ENCODE results near the gene MTF1.

Gene MTF1

DNA sequence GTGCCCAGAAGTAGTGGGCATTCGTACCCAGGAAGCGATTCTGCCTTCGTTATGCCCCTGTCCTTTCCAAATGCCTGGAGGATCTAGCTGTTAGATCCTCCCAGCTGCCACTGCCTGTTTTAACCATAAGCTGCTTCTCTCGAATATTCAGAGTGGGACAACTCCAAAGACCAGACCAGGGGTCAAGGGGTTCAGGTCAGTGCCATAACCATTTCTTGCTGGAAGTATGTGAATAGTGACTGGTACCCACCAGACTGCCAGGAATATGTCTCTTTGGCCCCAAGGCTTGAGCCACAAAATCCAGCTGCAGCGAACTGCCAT lies 914 bp upstream of the MTF1 start:
- peak overlapping the region in 6 of 7 experiments; percentile 66 to 99 (median 97) for H3K4me3 ChIP-seq (ENCODE audit: control insufficient read depth in 1 of 7, extremely low read depth in 1 of 7, insufficient read depth in 4 of 7, low read depth in 2 of 7, low read length in 6 of 7)
- DNase-seq = no peak
- no peaks in the 10 kb centered on the region for H3K9me3 ChIP-seq (ENCODE audit: control extremely low read depth in 1 of 5, control insufficient read depth in 4 of 5, insufficient read depth in 2 of 5, low read depth in 1 of 5, low read length in 4 of 5)
- peaks cover 12 to 37% (median 31%) of the 10 kb centered on the region in 4 experiments for H3K36me3 ChIP-seq (ENCODE audit: control insufficient read depth in 4 of 4, insufficient read depth in 4 of 4, low read length in 3 of 4)
- 0% methylated on average over 3 of the region's 5 CpGs for WGBS (ENCODE audit: insufficient coverage)
- H3K4me1 ChIP-seq (ENCODE audit: control extremely low read depth in 1 of 4, control insufficient read depth in 4 of 4, insufficient read depth in 4 of 4, low read length in 3 of 4) = peaks cover 9 to 25% (median 21%) of the 10 kb centered on the region in 4 experiments
- H3K27ac ChIP-seq (ENCODE audit: insufficient read depth in 1 of 2, low read depth in 1 of 2, low read length in 2 of 2, poor library complexity in 1 of 2, severe bottlenecking in 2 of 2) = peak overlapping the region; percentile 95 to 98
- CTCF ChIA-PET = interaction anchor here (0.5 to 6.5 kb wide), 19 partner anchors 9 to 994 kb away, joined by 3 to 47 read pairs (median 5); partner anchors contain the start of genes C1orf122 and YRDC
- POLR2A ChIA-PET = interaction anchor here (2.5 kb wide), 1 partner anchor 53 kb away, joined by 14 read pairs; the partner anchor contains the start of genes C1orf122 and YRDC
- H3K27me3 ChIP-seq (replicated peaks in 2 of 5; ENCODE audit: control insufficient read depth in 4 of 5, insufficient read depth in 5 of 5, low read length in 4 of 5) = no peaks in the 10 kb centered on the region

DNA sequence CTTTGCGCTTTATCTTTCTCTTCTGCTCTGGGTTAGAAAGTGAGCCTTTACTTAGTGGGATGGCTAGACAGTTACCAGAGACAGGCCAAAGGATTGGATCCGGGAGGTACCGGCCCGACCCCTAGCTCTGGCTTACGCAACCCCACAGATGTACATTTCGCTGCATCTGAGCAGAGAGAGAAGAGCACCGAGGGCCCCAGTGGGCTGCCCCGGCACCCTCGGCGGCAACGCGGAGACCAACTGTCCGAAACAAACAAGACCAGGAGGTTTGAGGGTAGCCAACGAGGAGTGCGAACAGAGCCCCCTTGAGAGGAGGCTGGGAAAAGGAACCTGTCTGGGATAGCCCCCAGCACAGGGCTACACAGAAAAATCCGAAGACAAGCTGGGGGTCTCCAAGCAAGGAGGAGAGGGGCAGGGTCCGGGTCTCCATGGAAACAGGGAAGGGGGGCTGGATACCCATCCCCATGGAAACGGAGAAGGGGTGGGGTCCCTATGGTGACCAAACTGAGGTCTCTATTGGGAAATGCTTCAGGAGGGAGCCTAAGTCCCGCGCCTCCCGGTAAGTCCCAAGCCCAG lies 373 bp downstream of the MTF1 start:
- DNase-seq = no peak
- Histone ChIP-seq H3K27ac (ENCODE audit: insufficient read depth in 1 of 2, low read depth in 1 of 2, low read length in 2 of 2, poor library complexity in 1 of 2, severe bottlenecking in 2 of 2) (peak overlapping the region; percentile 95 to 98), H3K4me1 (ENCODE audit: control extremely low read depth in 1 of 4, control insufficient read depth in 4 of 4, insufficient read depth in 4 of 4, low read length in 3 of 4) (peaks cover 9 to 25% (median 21%) of the 10 kb centered on the region in 4 experiments), H3K27me3 (replicated peaks in 2 of 5; ENCODE audit: control insufficient read depth in 4 of 5, insufficient read depth in 5 of 5, low read length in 4 of 5) (no peaks in the 10 kb centered on the region), H3K9me3 (ENCODE audit: control extremely low read depth in 1 of 5, control insufficient read depth in 4 of 5, insufficient read depth in 2 of 5, low read depth in 1 of 5, low read length in 4 of 5) (no peaks in the 10 kb centered on the region), H3K36me3 (ENCODE audit: control insufficient read depth in 4 of 4, insufficient read depth in 4 of 4, low read length in 3 of 4) (peaks cover 10 to 34% (median 23%) of the 10 kb centered on the region in 4 experiments), H3K4me3 (ENCODE audit: control insufficient read depth in 1 of 7, extremely low read depth in 1 of 7, insufficient read depth in 4 of 7, low read depth in 2 of 7, low read length in 6 of 7) (peak overlapping the region; percentile 66 to 99 (median 95))
- 5% methylated on average over 19 of the region's 21 CpGs for WGBS (ENCODE audit: insufficient coverage)
- CTCF ChIA-PET = interaction anchor here (0.6 to 6.5 kb wide), 18 partner anchors 7 to 995 kb away, joined by 3 to 47 read pairs (median 5); partner anchors contain the start of genes C1orf122, INPP5B and YRDC
- POLR2A ChIA-PET = interaction anchor here (0.6 to 2.5 kb wide), 4 partner anchors 42 to 94 kb away, joined by 3 to 14 read pairs (median 6); partner anchors contain the start of genes C1orf122, EPHA10, INPP5B and YRDC

DNA sequence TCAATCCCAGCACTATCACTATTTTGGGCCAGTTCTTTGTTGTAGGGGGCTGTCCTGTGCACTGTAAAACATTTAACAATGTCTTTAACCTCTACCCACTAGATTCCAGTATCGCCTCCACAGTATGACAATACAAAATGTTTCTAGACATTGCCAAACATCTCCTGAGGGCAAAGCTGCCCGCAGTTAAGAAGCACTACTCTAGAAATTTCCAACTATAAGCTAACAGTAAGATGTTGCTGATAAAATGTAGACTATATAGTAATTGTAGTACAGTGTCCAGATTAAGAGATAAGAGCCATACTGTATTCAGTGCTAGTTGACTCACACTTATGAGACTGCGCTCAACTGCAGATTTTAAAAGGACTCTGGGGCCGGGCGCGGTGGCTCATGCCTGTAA lies 5.0 kb downstream of the MTF1 start:
- Histone ChIP-seq H3K27ac (ENCODE audit: insufficient read depth in 1 of 2, low read depth in 1 of 2, low read length in 2 of 2, poor library complexity in 1 of 2, severe bottlenecking in 2 of 2) (no peak overlapping the region), H3K36me3 (ENCODE audit: control insufficient read depth in 4 of 4, insufficient read depth in 4 of 4, low read length in 3 of 4) (peaks cover 6 to 21% (median 13%) of the 10 kb centered on the region in 4 experiments), H3K4me3 (ENCODE audit: control insufficient read depth in 1 of 7, extremely low read depth in 1 of 7, insufficient read depth in 4 of 7, low read depth in 2 of 7, low read length in 6 of 7) (no peak overlapping the region), H3K9me3 (ENCODE audit: control extremely low read depth in 1 of 5, control insufficient read depth in 4 of 5, insufficient read depth in 2 of 5, low read depth in 1 of 5, low read length in 4 of 5) (no peaks in the 10 kb centered on the region), H3K27me3 (replicated peaks in 2 of 5; ENCODE audit: control insufficient read depth in 4 of 5, insufficient read depth in 5 of 5, low read length in 4 of 5) (no peaks in the 10 kb centered on the region), H3K4me1 (ENCODE audit: control extremely low read depth in 1 of 4, control insufficient read depth in 4 of 4, insufficient read depth in 4 of 4, low read length in 3 of 4) (peaks cover 19 to 45% (median 30%) of the 10 kb centered on the region in 4 experiments)
- ChIA-PET CTCF (no interaction called here), POLR2A (no interaction called here)
- no peak for DNase-seq
- 100% methylated on average over 4 of the region's 6 CpGs for WGBS (ENCODE audit: insufficient coverage)

DNA sequence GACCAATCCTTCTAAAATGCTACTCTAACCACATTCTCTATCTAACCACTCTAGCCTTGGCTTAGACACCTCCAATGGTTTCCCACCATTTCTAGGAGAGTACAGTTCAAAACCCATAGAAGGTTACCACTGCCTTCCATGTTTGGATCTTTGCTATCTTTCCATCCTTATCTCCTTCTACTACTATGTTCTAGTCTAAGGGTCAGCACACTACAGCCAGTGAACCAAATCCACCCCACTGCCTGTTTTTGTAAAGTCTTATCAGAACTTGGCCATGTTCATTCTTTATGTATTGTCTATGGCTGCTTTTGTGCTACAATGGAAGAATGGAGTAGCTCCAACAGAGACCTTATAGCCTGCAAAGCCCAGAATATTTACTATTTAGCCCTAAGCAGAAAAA lies 6.2 kb downstream of the MTF1 start:
- H3K27ac ChIP-seq (ENCODE audit: insufficient read depth in 1 of 2, low read depth in 1 of 2, low read length in 2 of 2, poor library complexity in 1 of 2, severe bottlenecking in 2 of 2) = no peak overlapping the region
- H3K9me3 ChIP-seq (ENCODE audit: control extremely low read depth in 1 of 5, control insufficient read depth in 4 of 5, insufficient read depth in 2 of 5, low read depth in 1 of 5, low read length in 4 of 5) = no peaks in the 10 kb centered on the region
- H3K27me3 ChIP-seq (replicated peaks in 2 of 5; ENCODE audit: control insufficient read depth in 4 of 5, insufficient read depth in 5 of 5, low read length in 4 of 5) = no peaks in the 10 kb centered on the region
- no peak overlapping the region for H3K4me3 ChIP-seq (ENCODE audit: control insufficient read depth in 1 of 7, extremely low read depth in 1 of 7, insufficient read depth in 4 of 7, low read depth in 2 of 7, low read length in 6 of 7)
- DNase-seq = no peak
- ChIA-PET CTCF (interaction anchor here (1.0 to 4.4 kb wide), 2 partner anchors 8 to 36 kb away, joined by 4 to 28 read pairs; partner anchors contain the start of gene MTF1), POLR2A (no interaction called here)
- H3K4me1 ChIP-seq (ENCODE audit: control extremely low read depth in 1 of 4, control insufficient read depth in 4 of 4, insufficient read depth in 4 of 4, low read length in 3 of 4) = peaks cover 11 to 35% (median 22%) of the 10 kb centered on the region in 4 experiments
- H3K36me3 ChIP-seq (ENCODE audit: control insufficient read depth in 4 of 4, insufficient read depth in 4 of 4, low read length in 3 of 4) = peaks cover 6 to 23% (median 13%) of the 10 kb centered on the region in 4 experiments

DNA sequence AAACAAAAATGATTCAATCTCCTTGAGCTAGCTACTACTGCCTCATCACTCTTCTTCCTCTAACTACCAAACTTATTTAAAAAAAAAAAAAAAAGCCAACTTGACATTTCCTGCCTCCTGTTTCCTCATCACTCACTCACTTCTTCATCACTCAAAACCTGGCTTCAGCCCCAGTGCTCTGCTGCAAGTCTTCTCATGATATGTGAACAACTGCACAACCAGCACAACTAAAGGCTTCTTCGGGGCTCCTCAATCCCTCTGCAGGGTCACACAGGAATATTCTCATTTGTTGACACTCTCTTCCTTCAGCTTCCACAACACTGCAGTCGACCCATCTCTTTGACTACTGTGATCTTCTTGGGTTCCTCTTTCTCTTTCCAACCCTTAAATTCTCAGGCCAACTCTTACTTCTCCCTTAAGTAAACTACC lies 7.6 kb downstream of the MTF1 start:
- H3K4me3 ChIP-seq (ENCODE audit: control insufficient read depth in 1 of 7, extremely low read depth in 1 of 7, insufficient read depth in 4 of 7, low read depth in 2 of 7, low read length in 6 of 7) = no peak overlapping the region
- no peaks in the 10 kb centered on the region for H3K9me3 ChIP-seq (ENCODE audit: control extremely low read depth in 1 of 5, control insufficient read depth in 4 of 5, insufficient read depth in 2 of 5, low read depth in 1 of 5, low read length in 4 of 5)
- peaks cover 10 to 37% (median 22%) of the 10 kb centered on the region in 4 experiments for H3K4me1 ChIP-seq (ENCODE audit: control extremely low read depth in 1 of 4, control insufficient read depth in 4 of 4, insufficient read depth in 4 of 4, low read length in 3 of 4)
- peaks cover 0 to 22% (median 9%) of the 10 kb centered on the region in 4 experiments for H3K36me3 ChIP-seq (ENCODE audit: control insufficient read depth in 4 of 4, insufficient read depth in 4 of 4, low read length in 3 of 4)
- H3K27ac ChIP-seq (ENCODE audit: insufficient read depth in 1 of 2, low read depth in 1 of 2, low read length in 2 of 2, poor library complexity in 1 of 2, severe bottlenecking in 2 of 2) = no peak overlapping the region
- ChIA-PET CTCF (interaction anchor here (1.4 to 4.4 kb wide), 2 partner anchors 10 to 36 kb away, joined by 3 to 28 read pairs; partner anchors contain the start of gene MTF1), POLR2A (no interaction called here)
- DNase-seq = peak in 2 of 3 donors; percentile 33 to 42
- 22% methylated on average over 2 of the region's 2 CpGs for WGBS (ENCODE audit: insufficient coverage)
- no peaks in the 10 kb centered on the region for H3K27me3 ChIP-seq (replicated peaks in 2 of 5; ENCODE audit: control insufficient read depth in 4 of 5, insufficient read depth in 5 of 5, low read length in 4 of 5)

DNA sequence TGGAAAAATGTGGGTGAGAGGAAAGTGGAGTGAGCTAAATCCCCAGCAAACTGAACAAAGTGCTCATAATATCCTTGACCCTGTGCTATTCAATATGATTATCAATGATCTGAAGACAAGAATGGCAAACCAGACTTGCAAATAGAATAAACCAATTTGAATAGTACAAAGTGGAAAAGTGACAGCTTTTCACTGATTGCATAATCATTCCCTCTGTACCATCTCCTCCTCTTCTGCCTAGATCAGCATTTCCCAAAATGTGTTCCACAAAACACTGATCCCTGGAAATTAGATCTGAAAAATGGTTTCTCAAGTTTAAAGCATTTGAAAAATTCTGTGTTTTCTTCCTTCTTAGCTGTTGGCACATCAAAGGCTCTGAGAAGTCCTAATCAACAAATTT lies 8.1 kb downstream of the MTF1 start:
- H3K36me3 ChIP-seq (ENCODE audit: control insufficient read depth in 4 of 4, insufficient read depth in 4 of 4, low read length in 3 of 4) = peaks cover 0 to 21% (median 8%) of the 10 kb centered on the region in 4 experiments
- DNase-seq = no peak

DNA sequence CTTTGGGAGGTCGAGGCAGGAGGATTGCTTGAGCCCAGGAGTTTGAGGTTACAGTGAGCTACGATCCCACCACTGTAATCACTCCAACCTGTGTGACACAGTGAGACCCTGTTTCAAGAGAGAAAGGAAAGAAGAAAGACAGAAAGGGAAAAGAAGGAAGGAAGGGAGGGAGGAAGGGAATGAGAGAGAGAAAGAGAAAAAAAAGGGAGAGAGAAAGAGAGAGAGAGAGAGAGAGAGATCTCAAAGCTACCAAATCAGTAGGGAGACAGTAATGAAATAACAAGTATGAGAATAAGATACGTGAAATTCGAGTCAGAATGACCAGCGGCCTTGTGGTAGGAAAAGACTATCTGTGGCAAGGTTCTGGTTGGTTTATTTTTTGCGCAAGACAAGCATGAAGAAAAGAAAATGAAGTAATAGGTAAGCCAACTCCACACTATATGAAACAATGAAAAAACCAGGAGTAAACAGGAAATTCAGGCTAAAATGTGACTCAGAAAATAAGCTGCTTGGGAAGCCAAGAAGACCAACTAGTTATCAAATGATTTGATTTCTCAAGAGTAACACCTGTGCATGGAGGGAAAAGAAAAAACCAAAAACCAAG lies 8.9 kb downstream of the MTF1 start:
- no peaks in the 10 kb centered on the region for H3K9me3 ChIP-seq (ENCODE audit: control extremely low read depth in 1 of 5, control insufficient read depth in 4 of 5, insufficient read depth in 2 of 5, low read depth in 1 of 5, low read length in 4 of 5)
- no peak for DNase-seq
- peaks cover 20 to 50% (median 31%) of the 10 kb centered on the region in 4 experiments for H3K4me1 ChIP-seq (ENCODE audit: control extremely low read depth in 1 of 4, control insufficient read depth in 4 of 4, insufficient read depth in 4 of 4, low read length in 3 of 4)
- CTCF ChIA-PET = interaction anchor here (0.6 to 4.4 kb wide), 5 partner anchors 11 to 348 kb away, joined by 3 to 28 read pairs (median 3); partner anchors contain the start of gene MTF1
- no peak overlapping the region for H3K27ac ChIP-seq (ENCODE audit: insufficient read depth in 1 of 2, low read depth in 1 of 2, low read length in 2 of 2, poor library complexity in 1 of 2, severe bottlenecking in 2 of 2)
- H3K27me3 ChIP-seq (replicated peaks in 2 of 5; ENCODE audit: control insufficient read depth in 4 of 5, insufficient read depth in 5 of 5, low read length in 4 of 5) = no peaks in the 10 kb centered on the region
- POLR2A ChIA-PET = no interaction called here
- H3K4me3 ChIP-seq (ENCODE audit: control insufficient read depth in 1 of 7, extremely low read depth in 1 of 7, insufficient read depth in 4 of 7, low read depth in 2 of 7, low read length in 6 of 7) = no peak overlapping the region
- WGBS (ENCODE audit: insufficient coverage) = 100% methylated on average over 1 of the region's 6 CpGs
- peaks cover 0 to 21% (median 8%) of the 10 kb centered on the region in 4 experiments for H3K36me3 ChIP-seq (ENCODE audit: control insufficient read depth in 4 of 4, insufficient read depth in 4 of 4, low read length in 3 of 4)

More for the DNA sequence above, 8.1 kb downstream of the MTF1 start:
- POLR2A ChIA-PET = no interaction called here
- Histone ChIP-seq H3K4me1 (ENCODE audit: control extremely low read depth in 1 of 4, control insufficient read depth in 4 of 4, insufficient read depth in 4 of 4, low read length in 3 of 4) (peaks cover 12 to 42% (median 25%) of the 10 kb centered on the region in 4 experiments), H3K27me3 (replicated peaks in 2 of 5; ENCODE audit: control insufficient read depth in 4 of 5, insufficient read depth in 5 of 5, low read length in 4 of 5) (no peaks in the 10 kb centered on the region), H3K27ac (ENCODE audit: insufficient read depth in 1 of 2, low read depth in 1 of 2, low read length in 2 of 2, poor library complexity in 1 of 2, severe bottlenecking in 2 of 2) (no peak overlapping the region), H3K4me3 (ENCODE audit: control insufficient read depth in 1 of 7, extremely low read depth in 1 of 7, insufficient read depth in 4 of 7, low read depth in 2 of 7, low read length in 6 of 7) (no peak overlapping the region), H3K9me3 (ENCODE audit: control extremely low read depth in 1 of 5, control insufficient read depth in 4 of 5, insufficient read depth in 2 of 5, low read depth in 1 of 5, low read length in 4 of 5) (no peaks in the 10 kb centered on the region)
- CTCF ChIA-PET = interaction anchor here (0.6 to 4.4 kb wide), 5 partner anchors 10 to 349 kb away, joined by 3 to 28 read pairs (median 3); partner anchors contain the start of gene MTF1

All from common myeloid progenitor, CD34-positive (primary cell).